HG02763 (cell line): ENCODE measurements around the gene TRERF1.
A peak's percentile ranks its signal among the peaks of the same experiment; 100 is the strongest.

Experiments used
- ATAC-seq: cut with Tn5 transposase; IDR thresholded peaks from one replicate; pipeline ENCODE4 v1.9.1; 2021; ENCODE audit warnings: mild to moderate bottlenecking, moderate library complexity; ENCODE audit not compliant: unreplicated experiment

TRERF1 gene

GRCh38 chr6:42279144-42279781, 172.5 kb downstream of the TRERF1 start:
- no peak for ATAC-seq

- no peak for ATAC-seq
Measured at GRCh38 chr6:42278131-42278853, 173.4 kb downstream of the TRERF1 start.

GRCh38 chr6:42276034-42276890, 175.5 kb downstream of the TRERF1 start:
- ATAC-seq: no peak

GRCh38 chr6:42275376-42276033, 176.2 kb downstream of the TRERF1 start:
- no peak for ATAC-seq

- no peak for ATAC-seq
Measured at GRCh38 chr6:42274898-42275297, 176.8 kb downstream of the TRERF1 start.

GRCh38 chr6:42271834-42272805, 179.6 kb downstream of the TRERF1 start:
- ATAC-seq: no peak

GRCh38 chr6:42269974-42270510, 181.7 kb downstream of the TRERF1 start:
- peak; percentile 41 for ATAC-seq

- peak; percentile 89 for ATAC-seq
Measured at GRCh38 chr6:42269553-42269952, 182.2 kb downstream of the TRERF1 start.

GRCh38 chr6:42268835-42269204, 182.9 kb downstream of the TRERF1 start:
- no peak for ATAC-seq

GRCh38 chr6:42268016-42268834, 183.5 kb downstream of the TRERF1 start:
- no peak for ATAC-seq

GRCh38 chr6:42266538-42266937, 185.2 kb downstream of the TRERF1 start:
- no peak for ATAC-seq

GRCh38 chr6:42264852-42265390, 186.8 kb downstream of the TRERF1 start:
- no peak for ATAC-seq

GRCh38 chr6:42264162-42264851, 187.4 kb downstream of the TRERF1 start:
- no peak for ATAC-seq

- ATAC-seq: no peak
Measured at GRCh38 chr6:42263165-42263728, 188.5 kb downstream of the TRERF1 start.

- no peak for ATAC-seq
Measured at GRCh38 chr6:42260972-42261371, 190.8 kb downstream of the TRERF1 start.

GRCh38 chr6:42260396-42260888, 191.3 kb downstream of the TRERF1 start:
- no peak for ATAC-seq

GRCh38 chr6:42259841-42260395, 191.8 kb downstream of the TRERF1 start:
- ATAC-seq: no peak
